HG03064 (cell line): Measurements from ENCODE around the gene PPFIBP2.
"Not testable (repeated sequence)": the region's sequence is repeated elsewhere in the genome, so short reads cannot be mapped to it uniquely, and the experiment has no call there.

Source experiments
- ATAC-seq: cut with Tn5 transposase; IDR thresholded peaks from one replicate; pipeline ENCODE4 v1.9.1; 2021; ENCODE audit warnings: low read depth; ENCODE audit not compliant: unreplicated experiment

The PPFIBP2 gene

DNA sequence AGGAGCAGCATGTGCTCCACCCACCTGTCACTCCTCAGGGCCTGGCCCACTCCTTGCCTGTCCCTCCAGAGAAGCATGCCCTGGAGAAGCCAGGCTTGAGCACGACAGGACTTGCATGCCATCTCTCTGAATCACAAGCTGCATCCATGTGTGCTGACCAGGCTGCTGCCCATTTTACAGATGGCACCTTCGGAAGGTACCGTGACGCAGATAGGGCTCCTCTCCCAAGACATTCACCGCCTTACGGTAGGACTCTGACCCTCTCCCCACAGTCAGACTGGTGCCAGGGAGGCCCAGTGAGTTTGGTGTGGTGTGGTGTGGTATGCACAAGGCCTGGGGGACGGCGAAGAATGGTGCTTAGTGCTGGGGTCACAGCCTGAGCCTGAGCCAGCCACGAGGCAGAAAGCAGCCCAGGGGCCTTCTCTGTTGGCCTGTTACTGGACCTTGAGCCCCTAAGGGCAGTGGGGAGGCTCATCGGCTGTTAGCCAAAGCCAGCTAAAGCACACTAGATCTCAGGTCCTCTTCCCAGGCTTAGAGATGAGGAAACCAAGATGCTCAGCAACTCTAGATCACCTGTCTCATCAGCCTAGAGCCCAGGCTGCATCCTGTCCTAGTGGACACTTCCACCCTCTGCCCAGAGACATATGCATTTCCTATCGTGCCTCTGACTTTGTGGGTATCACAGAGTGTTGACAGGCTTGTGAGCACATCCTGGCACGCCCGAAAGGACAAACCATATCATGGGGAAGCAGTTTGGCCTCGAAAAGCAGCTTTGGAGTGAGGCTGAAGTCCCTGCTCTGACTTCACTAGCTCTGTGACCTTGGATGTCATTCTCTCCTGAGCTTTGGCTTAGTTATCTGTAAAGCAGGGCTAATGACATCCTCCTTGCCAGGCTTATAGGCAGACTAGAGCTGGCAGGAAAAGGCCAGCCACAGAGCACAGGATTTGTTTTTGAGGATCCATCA, 141.7 kb downstream of the PPFIBP2 start:
- ATAC-seq, result no peak

DNA sequence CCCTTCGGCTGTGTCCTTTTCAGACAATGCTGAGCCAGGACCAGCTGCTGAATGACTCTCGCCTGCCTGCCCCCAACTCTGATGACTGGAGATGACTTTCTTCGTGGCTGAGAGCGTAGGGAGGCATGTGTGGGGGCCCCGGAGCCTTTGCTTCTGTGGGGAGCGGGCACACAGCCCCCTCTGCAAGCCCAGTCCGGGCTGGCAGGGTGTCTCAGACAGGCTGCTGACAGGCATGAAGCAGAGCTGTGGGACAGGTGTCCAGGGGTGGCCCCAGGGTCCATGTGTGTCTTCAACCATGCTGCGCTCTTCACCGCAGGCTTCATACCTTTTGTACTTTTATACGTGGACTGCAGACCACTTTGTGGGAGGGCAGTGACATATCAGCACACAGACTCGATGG, 142.9 kb downstream of the PPFIBP2 start:
- no peak for ATAC-seq

DNA sequence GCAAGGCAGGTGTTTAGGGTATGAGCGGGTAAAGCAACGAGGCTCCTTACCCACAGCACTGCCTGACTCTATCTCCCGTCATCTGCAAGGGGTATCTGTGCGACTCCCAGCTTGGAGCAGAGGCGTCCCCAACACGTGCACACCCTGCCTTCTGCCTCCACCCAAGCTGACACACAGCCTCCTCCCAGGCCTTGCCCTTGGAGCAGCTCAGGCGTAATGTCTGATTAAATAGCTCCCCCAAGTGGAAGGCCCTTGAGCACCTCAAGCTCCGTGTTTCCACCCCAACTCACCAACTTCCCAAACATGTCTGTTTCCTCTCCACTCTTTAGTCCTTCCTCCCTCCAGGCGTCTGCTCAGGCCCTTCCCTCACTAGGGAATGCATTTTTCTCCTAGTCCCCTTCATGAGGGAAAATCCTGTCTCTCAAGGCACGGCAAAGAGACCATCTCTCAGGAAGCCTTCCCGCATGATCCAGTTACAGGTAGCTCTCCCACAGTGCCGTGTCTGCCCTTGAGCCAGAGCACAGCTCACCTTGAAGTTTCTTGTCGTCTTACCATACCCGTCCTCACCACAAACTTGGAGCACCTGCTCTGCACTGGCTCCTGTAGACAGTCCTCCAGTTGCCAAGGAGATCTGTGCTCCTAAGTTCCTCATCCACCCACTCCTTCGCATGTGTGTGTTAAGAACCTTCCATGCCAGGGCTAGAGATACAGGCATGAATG, 143.7 kb downstream of the PPFIBP2 start:
- ATAC-seq, result no peak

DNA sequence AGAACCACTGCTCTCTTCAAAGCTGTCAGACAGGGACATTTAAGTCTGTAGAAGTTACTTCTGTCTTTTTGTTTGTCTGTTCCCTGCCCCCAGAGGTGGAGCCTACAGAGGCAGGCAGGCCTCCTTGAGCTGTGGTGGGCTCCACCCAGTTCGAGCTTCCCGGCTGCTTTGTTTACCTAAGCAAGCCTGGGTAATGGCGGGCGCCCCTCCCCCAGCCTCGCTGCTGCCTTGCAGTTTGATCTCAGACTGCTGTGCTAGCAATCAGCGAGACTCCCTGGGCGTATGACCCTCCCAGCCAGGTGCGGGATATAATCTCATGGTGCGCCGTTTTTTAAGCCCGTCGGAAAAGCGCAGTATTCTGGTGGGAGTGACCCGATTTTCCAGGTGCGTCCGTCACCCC, 149.7 kb downstream of the PPFIBP2 start:
- ATAC-seq, result not testable (repeated sequence)

- no peak for ATAC-seq
Observed at GRCh38 chr11:7664867-7665266, 151.1 kb downstream of the PPFIBP2 start.

DNA sequence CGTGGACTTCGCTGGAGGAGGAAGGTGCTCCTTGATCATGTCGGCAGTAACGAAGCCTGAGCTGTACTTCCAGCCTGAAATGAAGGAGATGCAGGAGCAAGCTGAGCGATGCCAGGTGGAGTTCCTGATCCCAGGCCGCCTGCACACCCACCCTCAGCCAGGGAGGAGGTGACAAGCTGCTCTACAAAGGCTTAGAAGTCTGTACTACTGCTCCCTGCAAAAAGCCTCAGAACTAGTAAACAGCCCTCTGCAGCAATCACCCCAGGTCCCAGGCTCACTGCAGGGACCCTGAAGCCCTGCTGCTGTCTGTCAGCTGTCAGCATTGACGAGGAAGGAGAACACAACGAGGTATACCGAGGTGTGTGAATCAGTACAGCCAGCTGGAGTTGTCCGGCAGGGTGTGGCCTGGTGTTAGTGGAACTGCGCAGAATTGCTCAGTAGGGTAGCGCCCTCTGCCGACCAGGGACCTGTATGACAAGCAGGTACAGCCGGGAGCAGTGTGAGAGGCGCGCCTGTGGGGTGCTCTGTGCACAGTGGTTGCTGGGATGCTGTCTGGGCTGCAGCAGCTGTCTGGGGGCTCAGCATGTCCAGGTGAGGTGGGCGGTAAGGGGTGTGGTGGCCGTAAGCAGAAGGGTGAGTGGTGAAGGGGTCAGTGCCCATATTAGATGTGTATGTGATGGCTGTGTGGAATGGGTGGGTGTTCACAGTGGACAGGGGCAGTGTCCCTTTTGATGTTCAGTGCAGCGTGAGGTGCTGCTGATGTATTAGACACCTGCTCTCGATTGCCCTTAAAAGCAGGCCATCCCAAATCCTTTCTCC, 151.9 kb downstream of the PPFIBP2 start:
- peak; percentile 98 for ATAC-seq

GRCh38 chr11:7666292-7666866, 152.6 kb downstream of the PPFIBP2 start:
- ATAC-seq, result no peak

GRCh38 chr11:7667460-7667859, 153.7 kb downstream of the PPFIBP2 start:
- ATAC-seq, result no peak

DNA sequence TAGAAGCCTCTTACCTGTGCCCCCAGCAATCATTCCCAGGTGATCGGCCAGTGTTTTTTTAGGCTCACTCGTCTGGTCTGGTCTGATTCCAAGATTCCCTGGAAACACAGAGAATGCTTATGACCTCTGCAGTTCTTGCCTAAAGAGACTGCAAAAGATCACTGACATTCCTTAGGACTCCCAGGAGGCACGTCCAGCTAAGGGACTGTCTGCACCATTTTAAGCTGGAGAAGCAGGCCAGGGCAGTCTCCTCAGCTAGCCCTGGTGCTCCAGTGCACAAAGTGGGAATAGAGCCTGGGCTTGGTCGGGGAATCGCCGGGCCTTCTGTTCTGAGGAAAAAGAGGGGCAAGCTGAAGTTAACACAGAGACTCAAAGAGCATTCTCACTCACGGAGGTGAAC, 154.7 kb downstream of the PPFIBP2 start:
- no peak for ATAC-seq

DNA sequence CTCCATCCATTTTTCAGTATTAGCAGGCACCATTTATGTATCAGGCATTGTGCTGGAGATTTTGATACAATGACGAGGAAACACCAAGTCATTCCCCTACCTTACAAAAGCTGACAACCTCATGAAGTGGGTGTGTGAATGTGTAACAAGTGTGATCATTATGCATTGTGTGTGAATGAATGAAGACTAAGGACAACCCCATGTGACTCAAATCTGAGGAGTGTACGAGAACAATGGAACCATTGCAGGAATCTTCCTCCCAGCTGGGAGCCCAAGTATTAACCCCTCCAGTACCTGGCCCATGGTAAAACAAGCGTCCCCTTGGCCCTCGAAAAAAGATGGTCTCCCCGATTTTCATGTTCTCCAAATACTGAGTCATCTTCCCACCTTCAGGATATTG, 155.1 kb downstream of the PPFIBP2 start:
- ATAC-seq, result no peak

- ATAC-seq, result no peak
Observed at GRCh38 chr11:7670641-7671040, 156.8 kb downstream of the PPFIBP2 start.

- peak; percentile 55 for ATAC-seq
Observed at GRCh38 chr11:7671347-7672215, 157.8 kb downstream of the PPFIBP2 start.

- no peak for ATAC-seq
Observed at GRCh38 chr11:7672276-7672959, 158.6 kb downstream of the PPFIBP2 start.

- no peak for ATAC-seq
Observed at GRCh38 chr11:7672960-7673723, 159.3 kb downstream of the PPFIBP2 start, which contains the start of gene CYB5R2. TSS of gene CYB5R2 (minus strand) at chr11:7673500. CDS start at chr11:7672825, 675 bp downstream.

GRCh38 chr11:7673724-7674434, 160.1 kb downstream of the PPFIBP2 start:
- ATAC-seq, result no peak

- no peak for ATAC-seq
Observed at GRCh38 chr11:7675631-7676030, 161.8 kb downstream of the PPFIBP2 start.

GRCh38 chr11:7677071-7677470, 163.3 kb downstream of the PPFIBP2 start:
- no peak for ATAC-seq
